ENCODE results near the gene PPP1R12B.

GRCh38 chr1:202316186-202316585 is 32.3 kb upstream of the PPP1R12B start:
- TF ChIP-seq POLR2A (IDR thresholded peaks at IDR 0.05) (no peak), CTCF (IDR thresholded peaks at IDR 0.05) (no peak)

Data from uterus (tissue), 2 donors.